ENCODE results near the gene UBA3.

UBA3 gene

DNA sequence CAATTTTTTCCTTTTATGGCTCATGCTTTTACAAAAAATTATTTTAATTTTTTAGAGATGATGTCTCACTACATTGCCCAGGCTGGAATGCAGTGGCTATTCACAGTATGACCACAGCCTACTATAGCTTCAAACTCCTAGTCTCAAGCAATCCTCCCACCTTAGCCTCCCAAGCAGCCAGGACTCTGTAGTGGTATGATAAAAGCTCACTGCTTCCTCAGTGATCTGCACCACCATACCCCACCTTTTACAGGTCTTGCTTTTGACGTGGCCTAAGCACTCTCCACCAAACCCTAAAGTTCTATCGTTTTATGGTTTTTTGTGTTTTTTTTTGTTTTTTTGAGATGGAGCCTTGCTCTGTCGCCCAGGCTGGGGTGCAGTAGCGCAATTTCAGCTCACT lies 14.0 kb downstream of the UBA3 start:
- DNase-seq (ENCODE audit: low read depth in 2 of 2), result no peak

DNA sequence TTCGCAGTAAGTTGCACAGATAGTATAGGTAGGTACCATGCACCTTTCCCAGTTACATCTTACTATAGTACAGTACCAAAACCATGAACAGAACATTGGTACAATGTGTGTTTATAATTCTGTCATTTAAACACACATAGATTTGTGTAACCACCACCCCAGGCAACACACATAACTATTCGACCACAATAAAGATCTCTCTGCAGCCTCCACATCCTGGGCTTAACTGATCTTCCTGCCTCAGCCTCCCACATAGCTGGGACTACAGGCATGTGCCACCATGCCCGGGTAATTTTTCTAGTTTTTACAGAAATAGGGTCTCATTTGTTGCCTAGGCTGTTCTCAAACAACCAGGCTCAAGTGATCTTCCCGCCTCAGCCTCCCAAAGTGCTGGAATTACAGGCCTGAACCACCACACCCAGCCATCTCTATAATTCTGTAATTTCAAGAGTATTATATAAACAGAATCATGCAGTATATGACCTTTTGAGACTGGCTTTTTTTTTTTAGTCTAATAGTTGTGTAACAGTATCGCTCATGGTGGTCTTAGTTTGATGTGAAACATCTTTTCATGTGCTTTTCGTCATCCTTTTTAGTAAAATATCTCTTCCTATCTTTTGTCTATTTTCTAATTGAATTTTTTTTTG lies 14.7 kb downstream of the UBA3 start:
- no peak for DNase-seq (ENCODE audit: low read depth in 2 of 2)

- DNase-seq (ENCODE audit: low read depth in 2 of 2), result no peak
These were observed 16.5 kb downstream of the UBA3 start for GRCh38 chr3:69063636-69064035.

- no peak for DNase-seq (ENCODE audit: low read depth in 2 of 2)
These were observed 20.5 kb downstream of the UBA3 start for GRCh38 chr3:69059688-69060087.

- no peak for DNase-seq (ENCODE audit: low read depth in 2 of 2)
These were observed 21.3 kb downstream of the UBA3 start for GRCh38 chr3:69058947-69059224.

DNA sequence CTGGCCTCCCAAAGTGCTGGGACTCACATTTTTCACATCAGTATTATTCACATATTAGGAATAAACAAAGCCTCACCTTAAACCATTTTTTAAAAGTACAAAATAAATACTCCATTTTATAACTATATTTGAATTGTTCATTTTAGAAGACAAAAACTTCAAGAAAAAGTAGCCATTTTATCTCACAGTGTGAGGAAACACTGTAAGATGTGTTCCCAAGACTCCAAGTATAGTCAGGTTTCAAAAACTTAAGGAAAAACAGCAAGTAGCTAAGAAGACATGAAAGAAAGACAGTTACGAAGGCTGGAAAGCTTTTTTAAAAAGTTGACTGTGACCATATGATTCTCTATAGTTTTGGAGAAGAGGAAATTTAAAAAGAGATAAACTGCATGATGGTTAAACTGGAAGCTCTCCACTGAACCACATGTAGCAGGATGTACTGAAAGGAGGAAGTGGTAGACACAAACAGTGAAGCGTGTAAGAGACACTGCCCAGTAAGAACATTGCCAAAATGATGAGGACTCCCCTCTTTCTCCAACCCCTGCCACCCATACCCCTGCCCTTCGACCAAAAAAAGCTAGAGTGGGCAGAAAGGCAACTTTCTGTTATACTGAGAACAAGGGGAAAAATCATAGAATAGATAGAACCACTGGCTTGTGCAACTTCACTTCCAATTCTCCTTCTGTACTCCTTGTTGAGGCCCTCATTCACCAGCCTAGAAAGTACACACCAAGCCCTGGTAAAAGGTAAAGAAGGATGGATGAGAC lies 21.8 kb downstream of the UBA3 start:
- no peak for DNase-seq (ENCODE audit: low read depth in 2 of 2)

DNA sequence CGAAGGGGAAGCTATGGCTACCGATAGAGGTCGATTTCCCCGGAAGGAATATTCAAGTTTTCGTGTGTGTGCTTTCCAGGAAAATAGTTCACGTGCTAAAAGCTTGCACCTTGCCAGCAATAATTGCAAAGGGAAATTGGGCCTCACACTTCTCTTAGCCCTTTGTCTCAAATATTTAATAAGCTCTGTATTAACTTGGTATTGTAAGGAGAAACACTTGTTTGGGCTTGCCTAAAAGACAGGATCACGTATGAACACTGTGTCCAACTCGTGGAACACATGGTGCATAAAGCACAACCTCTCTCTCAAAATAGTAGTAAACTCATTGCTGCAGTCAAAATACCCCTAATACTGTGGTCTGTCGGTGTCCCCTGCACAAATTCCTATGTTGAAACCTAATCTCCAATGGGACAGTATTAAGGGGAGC lies 27.7 kb downstream of the UBA3 start:
- no peak for DNase-seq (ENCODE audit: low read depth in 2 of 2)

DNA sequence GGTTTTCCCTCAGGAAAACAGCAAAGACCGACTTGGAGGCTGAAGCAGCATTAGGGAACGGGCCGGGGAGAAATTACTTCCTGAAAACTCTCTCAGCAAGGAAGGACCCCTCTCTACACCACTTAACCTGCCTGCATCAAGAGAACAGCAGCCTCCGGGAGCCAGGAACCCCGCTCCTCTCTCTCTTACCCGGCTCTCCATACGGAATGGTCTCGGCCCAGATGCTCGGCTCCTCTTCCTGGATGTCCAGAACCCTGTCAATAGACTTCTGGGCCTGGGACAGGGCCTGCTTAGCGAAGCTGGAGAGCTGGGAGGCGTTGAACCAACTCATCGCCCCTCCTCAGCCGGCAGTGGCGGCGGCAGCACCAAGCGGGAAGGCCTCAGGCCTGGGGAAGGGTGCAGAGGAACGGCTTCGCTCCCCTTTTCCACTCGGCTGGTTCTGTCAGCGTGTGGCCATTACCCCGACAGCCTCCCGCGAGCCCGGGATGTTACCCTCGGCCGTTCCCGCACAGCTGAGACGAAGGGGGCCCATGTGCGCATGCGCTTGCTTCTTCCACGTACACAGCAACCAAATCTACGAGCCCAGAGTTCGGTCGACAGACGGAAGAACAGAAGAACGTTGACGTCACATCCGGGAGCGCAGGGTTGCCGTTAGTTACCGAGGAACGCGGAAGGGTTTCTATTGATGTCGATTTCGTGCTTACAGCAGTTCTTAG lies 28.3 kb downstream of the UBA3 start, which contains the start of gene TMF1:
Gene TMF1, minus strand, starts transcription at position 578 of the 716 bp plus-strand sequence. Its CDS starts 247 bp downstream, at position 331.
- peak; percentile 93 to 95 for DNase-seq (ENCODE audit: low read depth in 2 of 2)

DNA sequence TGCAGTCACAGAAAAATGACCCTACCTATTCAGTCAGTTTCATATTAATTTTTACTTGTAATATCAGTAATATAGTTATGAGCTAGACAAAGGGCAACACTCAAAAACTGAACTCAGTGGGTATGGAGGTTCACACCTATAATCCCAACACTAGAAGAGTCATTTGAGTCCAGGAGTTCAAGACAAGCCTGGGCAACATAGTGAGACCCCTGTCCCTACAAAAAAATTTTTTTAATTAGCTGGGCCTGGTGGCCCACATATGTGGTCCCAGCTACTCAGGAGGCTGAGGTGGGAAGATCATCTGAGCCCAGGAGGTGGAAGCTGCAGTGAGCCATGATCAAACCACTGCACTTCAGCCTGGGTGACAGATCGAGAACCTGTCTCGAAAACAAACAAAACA lies 31.2 kb downstream of the UBA3 start:
- no peak for DNase-seq (ENCODE audit: low read depth in 2 of 2)

DNA sequence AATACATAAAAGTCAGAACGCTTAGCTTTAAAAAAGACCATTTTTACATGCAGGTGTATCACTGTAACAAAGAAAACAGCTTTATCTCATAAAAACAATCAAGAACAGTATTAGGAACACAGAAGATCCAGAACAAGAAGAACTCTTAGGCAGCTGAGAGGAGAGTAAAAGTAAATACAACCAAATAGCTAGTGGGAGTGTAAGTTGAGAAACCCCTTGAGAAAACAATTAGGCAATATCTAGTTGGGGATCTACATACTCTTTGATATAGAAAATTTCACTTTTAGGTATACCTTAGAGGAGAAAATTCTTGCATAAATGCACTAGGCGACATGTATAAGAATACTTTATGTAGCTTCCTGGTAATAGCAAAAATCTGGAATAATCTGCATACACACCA lies 35.6 kb downstream of the UBA3 start:
- no peak for DNase-seq (ENCODE audit: low read depth in 2 of 2)

DNA sequence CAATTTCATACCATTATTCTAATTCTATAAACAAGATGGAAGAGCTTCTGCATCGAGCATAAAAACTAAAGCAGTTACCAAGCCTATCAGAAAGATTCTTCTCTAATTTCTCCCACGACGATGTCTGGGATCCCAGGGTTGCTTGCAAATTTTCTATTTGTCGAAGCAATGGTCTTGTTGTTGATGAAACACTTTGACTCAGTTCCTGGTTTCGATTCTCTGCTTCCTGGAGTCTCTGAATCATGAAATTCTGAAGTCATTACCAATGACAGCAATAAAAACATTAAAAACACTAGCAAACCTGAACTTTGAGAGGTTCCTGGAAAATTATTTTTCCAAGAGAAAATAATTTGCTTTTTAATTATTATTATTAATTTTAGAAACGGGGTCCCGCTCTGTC lies 46.7 kb downstream of the UBA3 start:
- DNase-seq (ENCODE audit: low read depth in 2 of 2), result no peak

DNA sequence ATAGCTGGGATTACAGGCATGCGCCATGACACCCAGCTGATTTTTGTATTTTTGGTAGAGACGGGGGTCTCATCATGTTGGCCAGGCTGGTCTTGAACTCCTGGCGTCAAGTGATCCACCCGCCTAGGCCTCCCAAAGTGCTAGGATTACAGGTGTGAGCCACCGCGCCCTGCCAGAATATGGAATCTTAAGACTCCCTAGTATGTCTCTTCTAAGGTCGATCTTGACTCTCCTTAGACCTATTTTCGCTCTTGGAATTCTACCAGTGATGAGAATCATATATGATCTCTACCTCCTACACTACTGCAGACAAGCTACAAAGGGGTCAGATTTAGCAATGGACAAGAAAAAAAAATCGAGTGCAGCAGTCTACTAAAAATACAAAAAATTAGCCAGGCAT lies 47.4 kb downstream of the UBA3 start:
- DNase-seq (ENCODE audit: low read depth in 2 of 2), result no peak

- no peak for DNase-seq (ENCODE audit: low read depth in 2 of 2)
These were observed 48.0 kb downstream of the UBA3 start for GRCh38 chr3:69032142-69032541.

DNA sequence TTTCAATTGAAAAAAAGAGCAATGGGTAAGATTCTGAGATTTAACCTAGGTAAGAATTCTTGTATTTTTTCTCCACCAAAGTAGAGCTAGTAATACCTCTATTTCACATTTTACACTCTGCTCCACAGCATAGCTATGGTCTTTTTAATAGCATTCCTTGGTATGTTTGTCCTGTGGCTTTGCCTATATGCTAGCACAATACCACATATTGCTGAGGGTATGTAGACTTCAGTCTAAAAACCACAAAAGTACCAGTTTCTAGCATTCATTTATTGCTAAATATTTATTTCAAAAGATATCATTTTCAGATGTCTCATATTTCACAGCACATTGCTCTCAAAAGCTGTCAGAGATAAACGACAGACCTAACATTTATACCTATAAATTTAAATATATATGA lies 48.5 kb downstream of the UBA3 start:
- no peak for DNase-seq (ENCODE audit: low read depth in 2 of 2)

DNA sequence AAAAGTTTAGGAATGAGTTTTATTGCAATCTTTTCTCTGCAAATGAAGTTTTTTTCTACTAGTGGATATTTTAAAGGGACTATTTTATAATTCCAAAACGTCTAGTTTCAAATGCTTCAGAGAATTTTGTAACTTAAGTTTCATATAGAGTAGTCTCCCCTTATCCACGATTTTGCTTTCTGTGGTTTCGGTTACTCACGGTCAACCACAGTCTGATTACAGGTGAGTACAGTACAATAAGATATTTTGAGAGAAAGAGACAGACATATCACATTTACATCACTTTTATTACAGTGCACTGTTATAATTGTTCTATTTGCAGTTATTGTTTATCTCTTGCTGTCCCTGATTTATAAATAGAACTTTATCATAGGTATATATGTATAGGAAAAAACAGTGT lies 59.3 kb downstream of the UBA3 start:
- no peak for DNase-seq (ENCODE audit: low read depth in 2 of 2)

DNA sequence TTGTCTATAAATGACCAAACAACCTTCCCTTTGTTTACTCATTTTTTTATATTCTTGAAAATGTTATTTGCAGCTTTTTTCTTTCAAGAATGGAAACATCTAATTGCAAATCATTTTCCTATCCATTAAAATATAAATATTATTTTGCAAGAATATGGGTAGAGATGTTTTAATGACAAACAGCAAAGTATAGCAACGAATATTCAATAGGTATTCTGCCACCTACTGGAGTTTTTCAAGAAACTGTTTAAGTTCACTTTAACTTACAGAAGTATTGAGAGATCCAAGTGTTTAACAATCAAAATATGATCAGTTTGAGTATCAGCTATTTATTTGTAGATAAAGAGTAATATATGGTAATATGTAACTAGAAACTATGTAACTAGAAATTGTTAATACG lies 59.7 kb downstream of the UBA3 start:
- no peak for DNase-seq (ENCODE audit: low read depth in 2 of 2)

DNA sequence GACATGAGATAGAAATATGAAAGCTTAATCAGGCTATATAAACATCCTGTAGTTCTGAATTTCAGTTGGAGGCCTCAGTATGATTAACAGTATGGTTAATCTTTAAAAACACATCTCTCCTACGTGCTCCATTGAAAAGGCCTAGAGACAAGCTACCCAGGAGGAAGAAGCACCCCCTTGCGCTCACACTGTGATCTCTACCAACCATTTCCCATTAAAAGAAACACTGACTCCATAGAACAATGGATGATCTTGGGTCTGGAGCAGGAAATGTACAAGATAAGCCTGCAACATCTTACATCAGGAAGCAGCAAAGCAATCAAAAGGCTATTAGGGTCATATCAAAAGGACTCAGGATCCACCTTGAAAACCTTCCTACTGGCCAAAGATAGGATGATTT lies 63.3 kb downstream of the UBA3 start:
- DNase-seq (ENCODE audit: low read depth in 2 of 2), result no peak

GRCh38 chr3:69016102-69016501 lies 64.1 kb downstream of the UBA3 start:
- DNase-seq (ENCODE audit: low read depth in 2 of 2), result no peak

DNA sequence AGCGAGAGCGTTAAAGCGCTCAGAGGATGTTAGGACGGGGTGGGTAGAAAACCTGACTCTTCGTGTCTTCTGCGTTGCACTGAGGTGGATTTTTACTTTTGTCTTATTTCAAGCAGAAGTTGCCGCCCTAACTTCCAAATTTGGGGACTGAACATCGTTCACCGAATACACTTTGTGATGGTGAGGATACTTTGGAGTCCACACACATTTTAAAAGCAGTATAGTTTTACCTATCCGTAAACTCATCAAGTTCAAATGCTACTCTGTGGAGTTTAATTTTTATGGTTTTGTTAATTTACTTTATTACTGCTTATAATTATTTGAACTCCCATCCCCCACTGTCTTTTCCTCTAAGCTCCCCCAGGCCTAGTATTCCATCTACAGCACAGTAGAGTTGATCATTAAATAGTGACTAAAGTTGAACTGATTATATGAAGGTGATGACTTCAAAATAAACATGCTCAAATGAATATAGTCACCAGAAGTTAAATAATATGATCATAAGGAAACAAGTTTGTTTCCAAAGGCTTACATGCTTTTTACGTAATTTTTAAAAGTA lies 66.1 kb downstream of the UBA3 start:
- no peak for DNase-seq (ENCODE audit: low read depth in 2 of 2)

- DNase-seq (ENCODE audit: low read depth in 2 of 2), result peak; percentile 77 to 81
These were observed 66.7 kb downstream of the UBA3 start, which contains the start of gene EOGT for GRCh38 chr3:69013253-69014021. TSS of gene EOGT (minus strand) at chr3:69013684. CDS start at chr3:69009846, 3,838 bp downstream.

- no peak for DNase-seq (ENCODE audit: low read depth in 2 of 2)
These were observed 67.3 kb downstream of the UBA3 start for GRCh38 chr3:69012800-69013252.
